Inflammatory macrophage treated with lipopolysaccharide for 1 hour (primary cell): ENCODE measurements around the gene INIP.

Experiments
- DNase-seq, 2 donors: peaks; one replicate each; pipeline ENCODE4 v3.0.0-alpha.2; 2020 to 2022

Gene INIP

GRCh38 chr9:112669326-112669725 lies 48.6 kb downstream of the INIP start:
- no peak for DNase-seq

DNA sequence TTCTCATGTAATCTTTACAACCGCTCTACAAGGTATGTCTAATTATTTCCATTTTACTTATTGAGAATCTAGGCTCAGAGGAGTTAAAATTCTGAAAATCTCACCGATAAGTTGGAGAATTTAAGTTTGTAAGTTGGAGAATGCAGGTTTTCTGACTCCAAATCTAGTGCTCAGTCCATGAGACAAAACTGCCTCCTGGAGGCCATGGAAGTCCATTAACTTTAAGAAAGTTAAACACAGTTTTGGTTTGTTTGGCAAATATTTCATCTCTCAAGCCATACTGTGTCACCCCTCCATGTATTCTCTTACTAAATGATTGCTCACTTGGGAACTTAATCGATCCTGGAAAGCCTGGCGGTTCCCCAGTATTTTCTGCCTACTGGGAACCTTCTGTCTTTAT lies 52.6 kb downstream of the INIP start:
- DNase-seq, result peak; percentile 4 to 9

DNA sequence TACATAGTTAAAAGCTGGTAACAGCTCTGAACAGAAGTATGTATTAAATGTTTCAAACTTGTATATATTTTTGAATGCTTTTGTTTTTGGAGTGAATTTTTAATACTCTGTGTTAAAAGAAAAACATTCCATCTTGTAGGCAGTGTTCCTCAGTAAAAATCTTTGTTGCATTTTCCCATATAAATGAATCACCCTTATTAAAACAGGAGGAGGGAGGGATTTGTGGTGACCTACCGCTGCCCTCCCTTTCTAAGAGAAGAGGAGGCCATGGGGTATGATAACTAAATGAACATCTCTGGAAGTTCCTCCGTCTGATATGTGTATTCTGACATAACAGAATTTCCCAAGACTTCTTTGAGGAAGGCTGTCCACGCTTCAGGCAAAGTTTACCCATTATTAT lies 53.4 kb downstream of the INIP start:
- DNase-seq, result no peak

DNA sequence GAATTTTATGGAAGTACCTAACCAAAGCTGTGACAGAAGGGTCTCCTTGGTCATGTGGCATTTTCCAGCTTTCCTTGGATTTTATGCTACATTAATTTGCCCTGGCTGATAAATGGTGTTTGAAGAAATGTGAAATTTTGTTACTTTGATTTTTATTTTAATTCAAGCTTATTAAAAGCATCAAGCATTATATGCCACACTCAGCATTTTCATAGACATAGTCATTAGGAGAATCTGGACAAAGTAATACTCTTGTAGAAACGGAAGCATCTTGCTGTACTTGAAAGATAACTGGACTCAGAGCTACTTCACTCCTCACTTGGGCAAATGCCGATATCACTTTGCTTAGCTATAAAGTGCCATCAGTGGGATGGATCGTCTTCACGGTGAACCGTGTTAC lies 54.2 kb downstream of the INIP start:
- DNase-seq, result no peak

- no peak for DNase-seq
Observed at GRCh38 chr9:112659906-112660305, 58.0 kb downstream of the INIP start.

DNA sequence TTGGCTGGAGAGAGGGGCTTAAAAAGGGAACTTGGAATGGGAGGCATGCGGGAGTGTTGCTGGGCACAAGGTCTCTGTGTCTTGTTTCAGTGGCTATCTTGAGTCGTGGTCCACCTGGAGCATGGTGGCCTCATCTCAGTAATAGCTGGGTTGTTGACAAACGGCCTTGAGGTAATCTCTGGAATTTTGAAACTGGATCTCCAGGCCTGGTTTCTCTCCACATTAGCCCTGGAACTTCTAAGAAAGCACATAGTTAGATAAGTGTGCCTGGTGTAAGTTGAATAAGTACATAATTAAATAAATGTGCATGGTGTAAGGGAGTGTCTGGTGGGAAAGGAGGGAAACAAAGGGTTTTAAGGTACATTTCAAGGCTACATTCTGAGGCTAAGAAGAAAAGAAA lies 62.2 kb downstream of the INIP start:
- DNase-seq, result no peak

- DNase-seq, result no peak
Observed at GRCh38 chr9:112654282-112654681, 63.6 kb downstream of the INIP start.

DNA sequence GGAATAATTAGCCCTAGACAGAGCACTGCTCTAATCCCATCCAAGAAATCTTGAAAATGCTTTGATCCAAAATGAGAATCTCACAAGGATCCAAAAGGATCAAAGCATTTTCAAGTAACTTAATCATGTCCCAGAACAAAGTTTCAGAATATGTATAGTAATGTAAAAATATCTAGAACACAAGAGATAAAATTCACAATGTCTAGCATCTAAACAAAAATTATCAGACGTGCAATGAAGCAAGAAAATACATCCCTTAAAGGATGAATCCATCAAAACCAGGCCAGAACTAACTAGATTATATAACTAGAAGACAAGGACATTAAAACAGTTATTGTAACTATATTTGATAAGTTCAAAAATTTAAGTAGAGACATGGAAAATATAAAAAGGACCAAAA lies 69.3 kb downstream of the INIP start:
- no peak for DNase-seq

- no peak for DNase-seq
Observed at GRCh38 chr9:112647596-112647995, 70.3 kb downstream of the INIP start.

GRCh38 chr9:112642126-112642525 lies 75.8 kb downstream of the INIP start:
- no peak for DNase-seq

GRCh38 chr9:112640311-112640710 lies 77.6 kb downstream of the INIP start:
- no peak for DNase-seq
